Mesenchymal stem cell (in vitro differentiated cells and primary cell): ENCODE measurements around the gene PRRC1.
A peak's percentile ranks its signal among the peaks of the same experiment; 100 is the strongest.
"Not testable (repeated sequence)": the region's sequence is repeated elsewhere in the genome, so short reads cannot be mapped to it uniquely, and the experiment has no call there.

ENCODE experiments used
- DNase-seq: peaks from one replicate; pipeline ENCODE4 v3.0.0-alpha.2; 2013
- H2AFZ ChIP-seq: one replicate; pipeline ENCODE4 v1.6.1; 2013; ENCODE audit warnings: low read depth, mild to moderate bottlenecking, control low read depth, inconsistent platforms, low read length, moderate library complexity
- H2AK5ac ChIP-seq: 2 replicates; pipeline ENCODE4 v1.6.1; 2013; ENCODE audit warnings: low read length, moderate library complexity, mild to moderate bottlenecking, inconsistent platforms; ENCODE audit not compliant: severe bottlenecking
- H2BK120ac ChIP-seq: one replicate; pipeline ENCODE4 v1.6.1; 2013; ENCODE audit warnings: low read depth, mild to moderate bottlenecking, inconsistent platforms, low read length, moderate library complexity
- H2BK12ac ChIP-seq, 2 experiments: one replicate each; pipeline ENCODE4 v1.6.1; 2013; ENCODE audit warnings: inconsistent platforms in 2 of 2, low read length in 2 of 2, mild to moderate bottlenecking in 2 of 2, moderate library complexity in 2 of 2, control low read depth in 1 of 2
- H2BK15ac ChIP-seq: one replicate; pipeline ENCODE4 v1.6.1; 2013; ENCODE audit warnings: mild to moderate bottlenecking, low read depth, inconsistent platforms; ENCODE audit not compliant: poor library complexity, severe bottlenecking
- H2BK5ac ChIP-seq: 2 replicates; pipeline ENCODE4 v1.6.1; 2013; ENCODE audit warnings: low read depth, mild to moderate bottlenecking, low read length, control low read depth, inconsistent platforms; ENCODE audit not compliant: poor library complexity, severe bottlenecking
- H3K14ac ChIP-seq, 2 experiments: one replicate each; pipeline ENCODE4 v1.6.1; 2013; ENCODE audit warnings: inconsistent platforms in 2 of 2, low read length in 2 of 2, control low read depth in 1 of 2, mild to moderate bottlenecking in 1 of 2, moderate library complexity in 1 of 2
- H3K18ac ChIP-seq, 2 experiments: one replicate each; pipeline ENCODE4 v1.6.1; 2013; ENCODE audit warnings: inconsistent platforms in 2 of 2, low read length in 2 of 2, control low read depth in 1 of 2, low read depth in 1 of 2, mild to moderate bottlenecking in 1 of 2
- H3K23ac ChIP-seq, 2 experiments: one replicate each; pipeline ENCODE4 v1.6.1; 2013; ENCODE audit warnings: inconsistent platforms in 2 of 2, low read length in 2 of 2, mild to moderate bottlenecking in 2 of 2, moderate library complexity in 2 of 2, control low read depth in 1 of 2
- H3K27ac ChIP-seq: 2 replicates; pipeline ENCODE4 v1.5.1; 2013; ENCODE audit warnings: mild to moderate bottlenecking, moderate library complexity, low read length, control low read depth, inconsistent platforms; ENCODE audit not compliant: poor library complexity, severe bottlenecking
- H3K27me3 ChIP-seq, 2 experiments: 2 replicates each; pipeline versions ENCODE4 v1.6.1 to v1.7.0; 2013; ENCODE audit warnings: low read length in 2 of 2, mild to moderate bottlenecking in 2 of 2, moderate library complexity in 2 of 2, control low read depth in 1 of 2, inconsistent platforms in 1 of 2; ENCODE audit not compliant: control insufficient read depth in 1 of 2, insufficient read depth in 1 of 2
- H3K36me3 ChIP-seq, 2 experiments: 2 replicates each; pipeline versions ENCODE4 v1.6.1 to v1.7.0; 2013; ENCODE audit warnings: low read length in 2 of 2, control low read depth in 1 of 2, inconsistent platforms in 1 of 2, low read depth in 1 of 2, mild to moderate bottlenecking in 1 of 2; ENCODE audit not compliant: insufficient read depth in 2 of 2, control insufficient read depth in 1 of 2
- H3K4ac ChIP-seq, 2 experiments: one replicate each; pipeline ENCODE4 v1.6.1; 2013; ENCODE audit warnings: inconsistent platforms in 2 of 2, low read length in 2 of 2, mild to moderate bottlenecking in 2 of 2, moderate library complexity in 2 of 2, control low read depth in 1 of 2, low read depth in 1 of 2
- H3K4me1 ChIP-seq: 2 replicates; pipeline ENCODE4 v1.6.1; 2013; ENCODE audit warnings: low read depth, low read length, control low read depth; ENCODE audit not compliant: control insufficient read depth, insufficient read depth
- H3K4me2 ChIP-seq: 2 replicates; pipeline ENCODE4 v1.6.1; 2013; ENCODE audit warnings: low read length, mild to moderate bottlenecking, inconsistent platforms; ENCODE audit not compliant: poor library complexity, severe bottlenecking
- H3K4me3 ChIP-seq, 2 experiments: 2 replicates each; pipeline versions ENCODE4 v1.5.1 to v1.7.0; 2013; ENCODE audit warnings: low read length in 2 of 2, mild to moderate bottlenecking in 2 of 2, control low read depth in 1 of 2, low read depth in 1 of 2; ENCODE audit not compliant: insufficient read depth in 1 of 2
- H3K79me1 ChIP-seq: replicated peaks from 2 replicates; pipeline ENCODE4 v1.6.1; 2013; ENCODE audit warnings: mild to moderate bottlenecking, control low read depth, low read length, inconsistent platforms; ENCODE audit not compliant: poor library complexity, severe bottlenecking
- H3K9ac ChIP-seq: 2 replicates; pipeline ENCODE4 v1.7.0; 2013; ENCODE audit warnings: mild to moderate bottlenecking, low read length, moderate library complexity
- H3K9me3 ChIP-seq: 2 replicates; pipeline ENCODE4 v1.7.0; 2013; ENCODE audit warnings: mild to moderate bottlenecking, low read length; ENCODE audit not compliant: control insufficient read depth
- H4K8ac ChIP-seq: one replicate; pipeline ENCODE4 v1.6.1; 2013; ENCODE audit warnings: inconsistent platforms, mild to moderate bottlenecking, low read length, moderate library complexity
- H4K91ac ChIP-seq: one replicate; pipeline ENCODE4 v1.6.1; 2013; ENCODE audit warnings: mild to moderate bottlenecking, low read length, inconsistent platforms
- WGBS: methylation state at CpG from one replicate; pipeline ENCODE4 v1.1.7; 2013; ENCODE audit warnings: mixed read lengths; 5-methylcytosine and 5-hydroxymethylcytosine counted together

PRRC1 gene

DNA sequence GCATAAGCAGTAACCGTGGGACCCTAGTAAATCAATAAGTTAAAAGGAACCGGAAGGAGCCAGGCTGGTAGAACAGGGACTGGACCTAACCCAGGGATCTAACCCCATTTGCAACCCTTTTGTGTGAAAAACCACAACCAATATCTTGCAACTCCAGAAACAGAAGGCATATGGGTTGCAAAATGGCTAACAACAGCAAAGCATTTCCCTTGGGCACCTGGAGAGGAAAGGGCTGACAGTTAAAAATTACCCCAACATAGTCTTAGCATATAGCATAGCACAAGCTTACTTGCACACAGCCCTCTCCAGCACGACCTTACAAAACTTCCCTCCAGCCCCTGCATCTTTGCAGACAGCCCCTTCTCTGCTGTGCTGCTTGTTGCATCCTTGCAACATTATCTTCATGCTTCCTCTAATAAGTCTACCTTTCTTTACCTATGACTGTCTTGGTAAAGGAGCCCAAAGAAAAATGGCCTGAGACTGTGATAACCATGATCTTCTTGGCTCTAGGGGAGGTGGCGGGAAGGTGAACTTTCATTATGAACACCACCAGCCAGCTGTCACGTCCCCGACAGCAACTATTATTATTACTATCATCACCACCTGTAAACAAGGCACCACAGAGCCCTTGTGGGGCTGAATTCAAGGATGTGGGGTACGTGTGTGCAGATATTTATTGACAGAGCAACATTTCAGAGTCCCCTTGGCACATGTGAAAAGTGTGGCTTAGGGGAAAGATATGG lies 49.8 kb downstream of the PRRC1 start:
- Histone ChIP-seq H3K4me2 (no peak overlapping the region), H4K8ac (no peak overlapping the region), H3K4me1 (peaks cover 1% of the 10 kb centered on the region), H3K27me3 (peaks cover 0 to 4% of the 10 kb centered on the region in 2 experiments), H3K4me3 (no peak overlapping the region), H3K79me1 (no peaks in the 10 kb centered on the region), H3K9ac (no peak overlapping the region), H3K23ac (no peak overlapping the region), H2AFZ (no peak overlapping the region), H3K4ac (no peak overlapping the region), H2BK5ac (no peak overlapping the region), H2BK15ac (no peak overlapping the region), H2AK5ac (no peak overlapping the region), H3K14ac (no peak overlapping the region), H3K36me3 (no peaks in the 10 kb centered on the region), H2BK120ac (no peak overlapping the region), H3K27ac (no peak overlapping the region), H3K9me3 (no peaks in the 10 kb centered on the region), H3K18ac (no peak overlapping the region), H4K91ac (no peak overlapping the region), H2BK12ac (no peak overlapping the region)
- 74% methylated on average over 7 of the region's 7 CpGs for WGBS
- no peak for DNase-seq

DNA sequence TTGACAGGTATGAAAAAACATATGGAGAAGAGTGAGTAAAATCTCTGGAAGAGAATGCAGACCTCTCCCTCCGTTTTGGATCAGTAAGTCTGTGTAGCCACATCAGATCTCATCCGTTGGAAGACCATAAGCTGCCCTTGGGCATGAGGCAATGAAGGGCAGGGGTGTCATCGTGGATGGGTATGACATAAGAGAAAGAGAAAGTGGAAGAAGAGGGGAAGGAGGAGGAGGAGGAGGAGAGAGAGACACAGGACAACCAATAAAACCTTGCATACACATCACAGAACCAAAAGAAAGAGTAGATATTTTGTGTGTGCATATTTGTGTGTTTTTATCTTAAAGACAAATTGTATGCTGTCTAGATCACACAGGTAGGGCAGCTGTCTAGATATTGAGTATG lies 50.7 kb downstream of the PRRC1 start:
- Histone ChIP-seq H3K4me3 (no peak overlapping the region), H2BK120ac (no peak overlapping the region), H2AFZ (no peak overlapping the region), H3K4ac (no peak overlapping the region), H4K91ac (no peak overlapping the region), H3K27me3 (peaks cover 0 to 4% of the 10 kb centered on the region in 2 experiments), H2BK12ac (no peak overlapping the region), H3K4me2 (no peak overlapping the region), H2BK5ac (no peak overlapping the region), H4K8ac (no peak overlapping the region), H3K14ac (no peak overlapping the region), H3K18ac (no peak overlapping the region), H3K9ac (no peak overlapping the region), H3K23ac (no peak overlapping the region), H2BK15ac (no peak overlapping the region), H3K9me3 (no peaks in the 10 kb centered on the region), H2AK5ac (no peak overlapping the region), H3K36me3 (no peaks in the 10 kb centered on the region), H3K27ac (no peak overlapping the region), H3K79me1 (no peaks in the 10 kb centered on the region), H3K4me1 (no peaks in the 10 kb centered on the region)
- no peak for DNase-seq
- WGBS, result 88% methylated on average over 2 of the region's 3 CpGs

DNA sequence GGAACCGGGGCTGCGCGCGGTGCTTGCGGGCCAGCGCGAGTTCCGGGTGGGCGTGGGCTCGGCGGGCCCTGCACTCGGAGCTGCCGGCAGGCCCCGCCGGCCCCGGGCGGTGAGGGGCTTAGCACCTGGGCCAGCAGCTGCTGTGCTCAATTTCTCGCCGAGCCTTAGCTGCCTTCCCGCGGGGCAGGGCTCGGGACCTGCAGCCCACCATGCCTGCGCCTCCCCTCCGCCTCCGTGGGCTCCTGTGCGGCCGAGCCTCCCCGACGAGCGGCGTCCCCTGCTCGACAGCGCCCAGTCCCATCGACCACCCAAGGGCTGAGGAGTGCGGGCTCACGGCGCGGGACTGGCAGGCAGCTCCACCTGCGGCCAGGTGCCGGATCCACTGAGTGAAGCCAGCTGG lies 52.0 kb downstream of the PRRC1 start:
- not testable (repeated sequence) for H3K4ac ChIP-seq, H3K27ac ChIP-seq, H2BK120ac ChIP-seq, H3K79me1 ChIP-seq, H2BK12ac ChIP-seq, H3K14ac ChIP-seq, H3K4me1 ChIP-seq, H3K9ac ChIP-seq, H2BK5ac ChIP-seq, H2BK15ac ChIP-seq, DNase-seq, H4K91ac ChIP-seq, H2AFZ ChIP-seq, H3K4me2 ChIP-seq, H4K8ac ChIP-seq, H2AK5ac ChIP-seq, H3K9me3 ChIP-seq, H3K27me3 ChIP-seq, H3K4me3 ChIP-seq, H3K23ac ChIP-seq, H3K18ac ChIP-seq, H3K36me3 ChIP-seq
- WGBS, result 97% methylated on average over 23 of the region's 40 CpGs

DNA sequence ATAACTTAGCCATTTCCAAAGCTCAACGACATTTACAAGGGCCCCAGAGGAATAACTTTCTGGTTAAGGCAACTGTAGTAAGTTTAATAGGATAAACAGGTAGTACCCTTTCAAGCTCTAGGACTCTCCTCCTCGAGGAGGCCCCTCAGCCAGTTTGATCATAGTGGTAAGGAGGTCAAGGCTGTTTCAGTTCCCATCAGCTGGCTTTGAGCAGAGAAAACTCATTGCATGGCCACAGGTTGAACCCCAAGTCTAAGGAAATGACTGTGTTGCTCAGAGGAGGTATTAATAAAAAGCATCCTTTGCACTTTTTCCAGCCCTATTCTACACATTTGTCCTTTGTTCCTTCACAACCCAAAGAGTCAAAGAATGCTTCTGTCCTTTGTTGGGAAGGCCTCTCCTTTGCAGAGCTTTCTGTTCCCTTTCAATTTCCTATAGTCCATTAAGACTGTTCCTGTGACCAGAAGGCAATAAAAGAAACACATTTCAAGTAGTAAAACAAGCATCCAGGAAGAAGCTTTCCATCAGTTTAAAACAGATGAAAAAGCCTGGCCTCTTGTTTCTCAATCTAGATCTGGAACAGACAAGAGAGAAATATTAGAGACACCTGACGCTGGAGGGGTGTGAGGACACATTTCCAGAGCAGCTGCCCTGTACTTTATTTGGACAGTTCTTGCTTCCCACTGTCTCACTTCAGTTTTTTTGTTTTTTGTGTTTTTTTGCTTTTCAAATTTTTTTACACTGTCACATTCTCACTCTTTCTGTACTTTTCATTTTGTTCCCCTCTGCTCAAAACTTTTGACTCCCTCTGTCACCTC lies 54.1 kb downstream of the PRRC1 start:
- Histone ChIP-seq H2BK15ac (no peak overlapping the region), H3K27me3 (peaks cover 0 to 4% of the 10 kb centered on the region in 2 experiments), H3K79me1 (no peaks in the 10 kb centered on the region), H3K18ac (no peak overlapping the region), H3K14ac (no peak overlapping the region), H3K4me2 (no peak overlapping the region), H3K9ac (no peak overlapping the region), H3K9me3 (peaks cover 15% of the 10 kb centered on the region), H2BK120ac (no peak overlapping the region), H2BK5ac (no peak overlapping the region), H3K4ac (no peak overlapping the region), H2AFZ (no peak overlapping the region), H3K23ac (no peak overlapping the region), H3K27ac (no peak overlapping the region), H4K8ac (no peak overlapping the region), H4K91ac (no peak overlapping the region), H3K4me1 (no peaks in the 10 kb centered on the region), H2BK12ac (no peak overlapping the region), H3K4me3 (no peak overlapping the region), H2AK5ac (peak overlapping the region; percentile 53), H3K36me3 (no peaks in the 10 kb centered on the region)
- WGBS, result 73% methylated on average over 3 of the region's 3 CpGs
- DNase-seq, result no peak
